ENCODE data around the gene GRAP2. TPM values are rescaled to one million over a fixed set of nuclear protein-coding genes. Genes with fewer than 3 reads are reported as not detected.

Gene GRAP2
- total and polyA plus RNA-seq, 2 of the 8 experiments (the other 6 are each of a cell fraction or from before 2014, with no cell fraction given) = 0.08 TPM; not detected in 1

GRCh38 chr22:39917197-39917643, 16.3 kb downstream of the GRAP2 start:
- H3K4me2 ChIP-seq (ENCODE audit: insufficient read depth in 1 of 2, low read depth in 2 of 2, low read length in 2 of 2) = no peak overlapping the region
- no peak overlapping the region for H3K18ac ChIP-seq (ENCODE audit: extremely low read depth, low read length)
- no peak overlapping the region for H2AFZ ChIP-seq (ENCODE audit: low read length)
- H3K36me3 ChIP-seq (ENCODE audit: control insufficient read depth in 2 of 4, insufficient read depth in 4 of 4, low read length in 3 of 4) = no peaks in the 10 kb centered on the region
- DNase-seq (ENCODE audit: low read depth in 1 of 2, low spot score in 2 of 2) = no peak
- H3K9ac ChIP-seq (replicated peaks in 1 of 4; ENCODE audit: extremely low read depth in 1 of 4, low read depth in 3 of 4, low read length in 3 of 4) = no peak overlapping the region
- H2AK5ac ChIP-seq (ENCODE audit: low read depth, low read length) = no peak overlapping the region
- H3K14ac ChIP-seq (ENCODE audit: insufficient read length) = no peak overlapping the region
- H2BK20ac ChIP-seq (ENCODE audit: low read length) = no peak overlapping the region
- H4K20me1 ChIP-seq (replicated peaks in 1 of 2; ENCODE audit: control insufficient read depth in 1 of 2, insufficient read depth in 2 of 2, low read length in 2 of 2) = no peaks in the 10 kb centered on the region
- H3K4ac ChIP-seq (replicated peaks; ENCODE audit: insufficient read length, low read depth, low read length) = no peak overlapping the region
- 89% methylated on average over 5 of the region's 5 CpGs; no CpG with 5 or more reads in 1 of the 2 experiments for WGBS, 2 experiments (ENCODE audit: extremely low coverage in 1 of 2, insufficient coverage in 1 of 2, insufficient read length in 1 of 2, insufficient replicate concordance in 2 of 2, low coverage in 1 of 2, low lambda C conversion rate in 2 of 2, missing lambda C conversion rate in 1 of 2)
- H3K4me1 ChIP-seq (replicated peaks in 1 of 4; ENCODE audit: control insufficient read depth in 3 of 4, insufficient read depth in 4 of 4, low read length in 3 of 4) = peaks cover 0 to 10% (median 3%) of the 10 kb centered on the region in 4 experiments; a peak in 6 of 7 replicates
- no peak overlapping the region for H4K5ac ChIP-seq (ENCODE audit: insufficient read length, low read depth, low read length)
- no peak overlapping the region for H2BK5ac ChIP-seq (ENCODE audit: low read depth, low read length)
- no peak overlapping the region for H2BK15ac ChIP-seq (ENCODE audit: low read length)
- H3K27ac ChIP-seq (ENCODE audit: low read depth, low read length) = no peak overlapping the region
- no peaks in the 10 kb centered on the region for H3K79me2 ChIP-seq (ENCODE audit: control insufficient read depth in 1 of 2, insufficient read depth in 2 of 2, low read length in 2 of 2)
- H2BK120ac ChIP-seq (replicated peaks; ENCODE audit: low read depth, low read length) = no peak overlapping the region
- H3K56ac ChIP-seq (replicated peaks; ENCODE audit: insufficient read length, low read depth, low read length) = no peak overlapping the region
- H3K23ac ChIP-seq (ENCODE audit: insufficient read length) = no peak overlapping the region
- no peaks in the 10 kb centered on the region for H3K9me3 ChIP-seq (ENCODE audit: insufficient read depth in 2 of 2, low read depth in 1 of 2, low read length in 1 of 2)
- CTCF ChIA-PET (ENCODE audit: partially characterized antibody) = interaction anchor here (0.8 to 1.9 kb wide), 5 partner anchors 13 to 109 kb away, joined by 3 to 5 read pairs (median 5); no protein-coding TSS in a partner anchor
- POLR2A ChIA-PET (ENCODE audit: partially characterized antibody) = interaction anchor here (0.6 kb wide), 1 partner anchor 424 kb away, joined by 3 read pairs; no protein-coding TSS in a partner anchor
- no peak overlapping the region for H4K91ac ChIP-seq (replicated peaks; ENCODE audit: insufficient read length, low read length)
- H3K79me1 ChIP-seq (ENCODE audit: low read depth, low read length) = no peaks in the 10 kb centered on the region
- no peak overlapping the region for H3K4me3 ChIP-seq (ENCODE audit: extremely low read depth in 1 of 4, insufficient read depth in 2 of 4, low read depth in 3 of 4, low read length in 4 of 4)
- no peak for FAIRE-seq
- H3K23me2 ChIP-seq (ENCODE audit: low read depth, low read length) = no peaks in the 10 kb centered on the region
- no peak overlapping the region for H4K8ac ChIP-seq (ENCODE audit: extremely low read depth, insufficient read depth, low read length)
- no peaks in the 10 kb centered on the region for H3K27me3 ChIP-seq (replicated peaks in 1 of 4; ENCODE audit: control insufficient read depth in 3 of 4, extremely low read depth in 1 of 4, insufficient read depth in 3 of 4, low read length in 3 of 4)
- H2BK12ac ChIP-seq (ENCODE audit: low read depth, low read length) = no peak overlapping the region

All from H1 (cell line).